Measurements from ENCODE around the gene FKBP3.

- TF ChIP-seq CTCF (IDR thresholded peaks at IDR 0.05; ENCODE audit: insufficient read depth, low read depth, low read length) (no peak), EZH2 (IDR thresholded peaks at IDR 0.05; ENCODE audit: insufficient read depth, low read length) (no peak)
Observed at GRCh38 chr14:45123271-45123670, 11.0 kb downstream of the FKBP3 start.

Data from astrocyte (in vitro differentiated cells and primary cell).